HG03064 (cell line): ENCODE data around the gene CEACAM20.
"Not testable (repeated sequence)": the region's sequence is repeated elsewhere in the genome, so short reads cannot be mapped to it uniquely, and the experiment has no call there.

Experiments used
- ATAC-seq: cut with Tn5 transposase; IDR thresholded peaks from one replicate; pipeline ENCODE4 v1.9.1; 2021; ENCODE audit warnings: low read depth; ENCODE audit not compliant: unreplicated experiment

CEACAM20 gene

GRCh38 chr19:44499559-44499958 lies 29.9 kb downstream of the CEACAM20 start:
- no peak for ATAC-seq

- ATAC-seq = no peak
Observed at GRCh38 chr19:44498988-44499387, 30.5 kb downstream of the CEACAM20 start.

GRCh38 chr19:44496711-44497110 lies 32.8 kb downstream of the CEACAM20 start:
- ATAC-seq = no peak

GRCh38 chr19:44476559-44477408 lies 52.7 kb downstream of the CEACAM20 start:
- no peak for ATAC-seq

GRCh38 chr19:44468730-44469129 lies 60.7 kb downstream of the CEACAM20 start:
- ATAC-seq = not testable (repeated sequence)

GRCh38 chr19:44462600-44463286 lies 66.7 kb downstream of the CEACAM20 start:
- ATAC-seq = not testable (repeated sequence)
